ENCODE results near the gene WEE2.
A peak's percentile ranks its signal among the peaks of the same experiment; 100 is the strongest.

The WEE2 gene

GRCh38 chr7:141691540-141691939 lies 16.6 kb upstream of the WEE2 start:
- DNase-seq (ENCODE audit: low read depth in 2 of 2) = no peak

GRCh38 chr7:141691961-141692360 lies 16.2 kb upstream of the WEE2 start:
- DNase-seq (ENCODE audit: low read depth in 2 of 2) = no peak

- DNase-seq (ENCODE audit: low read depth in 2 of 2) = no peak
Observed at GRCh38 chr7:141693082-141693481, 15.1 kb upstream of the WEE2 start.

- DNase-seq (ENCODE audit: low read depth in 2 of 2) = no peak
Observed at GRCh38 chr7:141695803-141696289, 12.3 kb upstream of the WEE2 start.

GRCh38 chr7:141696348-141696747 lies 11.8 kb upstream of the WEE2 start:
- DNase-seq (ENCODE audit: low read depth in 2 of 2) = no peak

GRCh38 chr7:141697211-141697871 lies 10.8 kb upstream of the WEE2 start:
- DNase-seq (ENCODE audit: low read depth in 2 of 2) = peak in 1 of 2 experiments; percentile 9

- no peak for DNase-seq (ENCODE audit: low read depth in 2 of 2)
Observed at GRCh38 chr7:141698247-141699015, 9.7 kb upstream of the WEE2 start.

- DNase-seq (ENCODE audit: low read depth in 2 of 2) = no peak
Observed at GRCh38 chr7:141699860-141700259, 8.3 kb upstream of the WEE2 start.

GRCh38 chr7:141700296-141700847 lies 7.8 kb upstream of the WEE2 start:
- DNase-seq (ENCODE audit: low read depth in 2 of 2) = no peak

- DNase-seq (ENCODE audit: low read depth in 2 of 2) = no peak
Observed at GRCh38 chr7:141700848-141701371, 7.2 kb upstream of the WEE2 start.

- DNase-seq (ENCODE audit: low read depth in 2 of 2) = no peak
Observed at GRCh38 chr7:141701489-141702046, 6.6 kb upstream of the WEE2 start.

GRCh38 chr7:141702047-141702567 lies 6.0 kb upstream of the WEE2 start, which contains the start of gene DENND11:
DENND11 (minus strand) TSS chr7:141702166; CDS start chr7:141702153, 13 bp downstream.
- no peak for DNase-seq (ENCODE audit: low read depth in 2 of 2)

GRCh38 chr7:141702892-141703291 lies 5.3 kb upstream of the WEE2 start:
- DNase-seq (ENCODE audit: low read depth in 2 of 2) = no peak

GRCh38 chr7:141704112-141704511 lies 4.0 kb upstream of the WEE2 start:
- DNase-seq (ENCODE audit: low read depth in 2 of 2) = no peak

- DNase-seq (ENCODE audit: low read depth in 2 of 2) = no peak
Observed at GRCh38 chr7:141704741-141705140, 3.4 kb upstream of the WEE2 start.

GRCh38 chr7:141706239-141707064 lies 1.7 kb upstream of the WEE2 start:
- DNase-seq (ENCODE audit: low read depth in 2 of 2) = no peak

- no peak for DNase-seq (ENCODE audit: low read depth in 2 of 2)
Observed at GRCh38 chr7:141709318-141709717, 1.2 kb downstream of the WEE2 start.

- no peak for DNase-seq (ENCODE audit: low read depth in 2 of 2)
Observed at GRCh38 chr7:141709749-141710148, 1.6 kb downstream of the WEE2 start.

- no peak for DNase-seq (ENCODE audit: low read depth in 2 of 2)
Observed at GRCh38 chr7:141710301-141710700, 2.1 kb downstream of the WEE2 start.

- DNase-seq (ENCODE audit: low read depth in 2 of 2) = no peak
Observed at GRCh38 chr7:141712603-141713255, 4.6 kb downstream of the WEE2 start.

GRCh38 chr7:141713890-141714289 lies 5.7 kb downstream of the WEE2 start:
- no peak for DNase-seq (ENCODE audit: low read depth in 2 of 2)
